Esophagus squamous epithelium (tissue), 5 donors: ENCODE results near the gene PBRM1. TPM values are rescaled to one million over a fixed set of nuclear protein-coding genes. Genes with fewer than 3 reads are reported as not detected.

Experiments
- DNase-seq: peaks from one replicate; lab custom pipeline; 2025; lab: John Stamatoyannopoulos, UW
- H3K27ac ChIP-seq, 4 donors: fragments of 200-600 bp; sonication (generic); one replicate each; pipeline ENCODE4 v1.5.1; 2016 to 2019; ENCODE audit warnings: mild to moderate bottlenecking in 1 of 4
- H3K27me3 ChIP-seq, 4 donors: fragments of 200-600 bp; sonication (generic); 1 replicate in 3 of 4; 2 replicates in 1 of 4; pipeline versions ENCODE4 v1.5.1 to v1.6.0; 2017 to 2021; ENCODE audit warnings: antibody characterized with exemption in 1 of 4
- H3K36me3 ChIP-seq, 3 donors: fragments of 200-600 bp; sonication (generic); one replicate each; pipeline ENCODE4 v1.5.1; 2016 to 2019
- H3K4me1 ChIP-seq, 3 donors: fragments of 200-600 bp; sonication (generic); one replicate each; pipeline ENCODE4 v1.5.1; 2017 to 2019
- H3K4me3 ChIP-seq, 4 donors: fragments of 200-600 bp; sonication (generic); 1 replicate in 3 of 4; 2 replicates in 1 of 4; pipeline ENCODE4 v1.5.1; 2016 to 2019; ENCODE audit warnings: mild to moderate bottlenecking in 2 of 4, moderate library complexity in 1 of 4
- H3K9me3 ChIP-seq, 3 donors: fragments of 200-600 bp; sonication (generic); one replicate each; pipeline ENCODE4 v1.5.1; 2016 to 2019
- POLR2A ChIP-seq, 4 donors: fragments of 450-650 bp; IDR thresholded peaks; one replicate each; pipeline ENCODE4 v1.6.1; 2017; ENCODE audit warnings: antibody characterized with exemption in 4 of 4, mild to moderate bottlenecking in 4 of 4, moderate library complexity in 3 of 4
- WGBS, 2 donors: methylation state at CpG; one replicate each; pipeline ENCODE4 v1.1.5; 2018; 5-methylcytosine and 5-hydroxymethylcytosine counted together
- intact Hi-C: fragments of 100-400 bp; cut with DNase I; formaldehyde crosslinking; loops from one replicate; pipeline ENCODE4 v1.15.0; 2022
- total RNA-seq, 4 donors: library from RNA; depleted of rRNA; stranded (reverse); fragments of >200 nt; gene quantifications; one replicate each; pipeline ENCODE4 v1.1.0, GENCODE V29; 2016
- TF ChIP-seq, protein P1 (sequence below), 6 experiments: fragments of 450-650 bp in 4 of 6; fragments of 200-600 bp in 2 of 6; sonication (generic) in 2 of 6; IDR thresholded peaks; one replicate each; pipeline ENCODE4 v1.5.1; 2016 to 2019; ENCODE audit warnings: antibody characterized with exemption in 6 of 6, mild to moderate bottlenecking in 4 of 6, moderate library complexity in 4 of 6
- donor health status: DM: yes; HTN: yes; CAD: no.

Gene PBRM1
- total RNA-seq, 4 donors from 2014 or later = 34.0 to 76.4 (median 63.7) TPM

DNA sequence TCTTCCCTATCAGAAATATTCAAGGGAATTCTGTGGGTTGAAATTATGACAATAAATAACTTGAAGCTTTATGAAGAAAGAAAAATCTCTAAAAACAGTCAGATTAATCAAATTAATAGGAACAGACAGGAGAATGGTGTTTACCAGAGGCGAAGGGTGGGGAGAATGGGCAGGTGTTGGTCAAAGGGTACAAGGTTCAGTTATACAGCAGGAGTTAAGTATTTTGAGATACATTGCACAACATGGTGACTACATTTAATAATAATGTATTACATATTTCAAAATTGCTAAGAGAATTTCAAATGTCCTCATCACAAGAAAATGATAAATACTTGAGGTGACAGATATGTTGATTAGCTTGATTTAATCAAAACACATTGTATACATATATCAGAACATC is 38.8 kb upstream of the PBRM1 start:
- Histone ChIP-seq H3K9me3 (peaks cover 0 to 14% (median 8%) of the 10 kb centered on the region in 3 donors), H3K27ac (no peak overlapping the region), H3K4me3 (no peak overlapping the region), H3K4me1 (no peaks in the 10 kb centered on the region), H3K36me3 (peaks cover 0 to 28% (median 0%) of the 10 kb centered on the region in 3 donors), H3K27me3 (no peaks in the 10 kb centered on the region)
- 91 to 96% methylated on average over 1 of the region's 1 CpG for WGBS, 2 donors
- intact Hi-C loops = no loop called here
- DNase-seq = no peak
- TF ChIP-seq, protein P1, sequence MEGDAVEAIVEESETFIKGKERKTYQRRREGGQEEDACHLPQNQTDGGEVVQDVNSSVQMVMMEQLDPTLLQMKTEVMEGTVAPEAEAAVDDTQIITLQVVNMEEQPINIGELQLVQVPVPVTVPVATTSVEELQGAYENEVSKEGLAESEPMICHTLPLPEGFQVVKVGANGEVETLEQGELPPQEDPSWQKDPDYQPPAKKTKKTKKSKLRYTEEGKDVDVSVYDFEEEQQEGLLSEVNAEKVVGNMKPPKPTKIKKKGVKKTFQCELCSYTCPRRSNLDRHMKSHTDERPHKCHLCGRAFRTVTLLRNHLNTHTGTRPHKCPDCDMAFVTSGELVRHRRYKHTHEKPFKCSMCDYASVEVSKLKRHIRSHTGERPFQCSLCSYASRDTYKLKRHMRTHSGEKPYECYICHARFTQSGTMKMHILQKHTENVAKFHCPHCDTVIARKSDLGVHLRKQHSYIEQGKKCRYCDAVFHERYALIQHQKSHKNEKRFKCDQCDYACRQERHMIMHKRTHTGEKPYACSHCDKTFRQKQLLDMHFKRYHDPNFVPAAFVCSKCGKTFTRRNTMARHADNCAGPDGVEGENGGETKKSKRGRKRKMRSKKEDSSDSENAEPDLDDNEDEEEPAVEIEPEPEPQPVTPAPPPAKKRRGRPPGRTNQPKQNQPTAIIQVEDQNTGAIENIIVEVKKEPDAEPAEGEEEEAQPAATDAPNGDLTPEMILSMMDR (IDR thresholded peaks at IDR 0.05) = no peak
- no peak for TF ChIP-seq POLR2A (IDR thresholded peaks at IDR 0.05)

DNA sequence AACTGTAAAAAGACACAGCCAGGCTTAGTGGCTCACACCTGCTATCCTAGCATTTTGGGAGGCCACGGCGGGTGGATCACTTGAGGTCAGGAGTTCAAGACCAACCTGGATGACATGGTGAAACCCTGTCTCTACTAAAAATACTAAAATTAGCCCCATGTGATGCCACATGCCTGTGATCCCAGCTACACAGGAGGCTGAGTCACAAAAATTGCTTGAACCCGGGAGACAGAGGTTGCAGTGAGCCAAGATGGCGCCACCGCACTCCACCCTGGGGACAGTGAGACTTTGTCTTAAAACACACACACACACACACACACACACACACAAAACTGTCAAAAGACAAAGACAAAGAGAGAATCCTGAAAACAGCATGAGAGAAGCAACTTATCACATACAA is 38.2 kb upstream of the PBRM1 start:
- no peak overlapping the region for H3K27ac ChIP-seq
- WGBS, 2 donors = 86 to 95% methylated on average over 2 to 5 of the region's 5 CpGs
- no peak for DNase-seq
- intact Hi-C loops = no loop called here
- H3K27me3 ChIP-seq = no peaks in the 10 kb centered on the region
- peaks cover 0 to 26% (median 0%) of the 10 kb centered on the region in 3 donors for H3K36me3 ChIP-seq
- TF ChIP-seq, protein P1 (IDR thresholded peaks at IDR 0.05) = no peak
- TF ChIP-seq POLR2A (IDR thresholded peaks at IDR 0.05) = no peak
- no peak overlapping the region for H3K4me3 ChIP-seq
- peaks cover 0 to 9% (median 3%) of the 10 kb centered on the region in 3 donors for H3K9me3 ChIP-seq
- no peaks in the 10 kb centered on the region for H3K4me1 ChIP-seq

DNA sequence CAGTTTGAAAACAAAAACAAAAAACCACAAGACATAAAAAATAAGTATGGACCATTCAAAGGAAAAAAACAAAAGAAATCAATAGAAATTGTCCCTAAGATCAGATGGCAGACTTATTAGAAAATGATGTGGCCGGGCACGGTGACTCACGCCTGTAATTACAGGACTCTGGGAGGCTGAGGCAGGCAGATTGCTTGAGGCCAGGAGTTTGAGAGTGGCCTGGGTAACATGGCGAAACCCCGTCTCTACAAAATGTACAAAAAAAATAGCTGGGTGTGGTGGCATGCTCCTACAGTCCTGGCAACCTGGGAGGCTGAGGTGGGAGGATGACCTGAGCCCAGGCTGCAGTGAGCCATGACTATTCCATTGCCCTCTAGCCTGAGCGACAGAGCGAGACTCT is 36.8 kb upstream of the PBRM1 start:
- DNase-seq = no peak
- H3K4me1 ChIP-seq = no peaks in the 10 kb centered on the region
- intact Hi-C loops = no loop called here
- H3K4me3 ChIP-seq = no peak overlapping the region
- 78 to 86% methylated on average over 7 of the region's 7 CpGs for WGBS, 2 donors
- no peak overlapping the region for H3K27ac ChIP-seq
- no peaks in the 10 kb centered on the region for H3K27me3 ChIP-seq
- no peak for TF ChIP-seq POLR2A (IDR thresholded peaks at IDR 0.05)
- peaks cover 0 to 23% (median 0%) of the 10 kb centered on the region in 3 donors for H3K36me3 ChIP-seq
- no peaks in the 10 kb centered on the region for H3K9me3 ChIP-seq

DNA sequence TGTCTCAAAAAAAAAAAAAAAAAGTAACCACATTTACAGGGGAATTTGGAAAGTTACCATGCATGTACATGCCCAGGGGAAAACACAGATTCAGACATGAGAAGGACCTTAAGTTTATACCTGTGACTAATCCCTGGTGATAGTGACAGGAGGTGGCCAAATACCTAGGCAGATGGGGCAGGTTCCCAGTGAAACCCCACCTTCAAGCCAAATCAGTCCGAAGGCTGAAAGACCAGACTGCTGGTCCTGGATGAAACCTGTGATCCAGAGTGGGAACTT is 36.0 kb upstream of the PBRM1 start:
- peaks cover 0 to 23% (median 0%) of the 10 kb centered on the region in 3 donors for H3K36me3 ChIP-seq
- no peaks in the 10 kb centered on the region for H3K27me3 ChIP-seq
- no peak overlapping the region for H3K27ac ChIP-seq
- no peak overlapping the region for H3K4me3 ChIP-seq
- H3K4me1 ChIP-seq = no peaks in the 10 kb centered on the region
- H3K9me3 ChIP-seq = no peaks in the 10 kb centered on the region
- WGBS, 2 donors = 80 to 88% methylated on average over 1 of the region's 1 CpG
- TF ChIP-seq, protein P1 (IDR thresholded peaks at IDR 0.05) = no peak
- no peak for TF ChIP-seq POLR2A (IDR thresholded peaks at IDR 0.05)
- intact Hi-C loops = no loop called here
- DNase-seq = no peak

DNA sequence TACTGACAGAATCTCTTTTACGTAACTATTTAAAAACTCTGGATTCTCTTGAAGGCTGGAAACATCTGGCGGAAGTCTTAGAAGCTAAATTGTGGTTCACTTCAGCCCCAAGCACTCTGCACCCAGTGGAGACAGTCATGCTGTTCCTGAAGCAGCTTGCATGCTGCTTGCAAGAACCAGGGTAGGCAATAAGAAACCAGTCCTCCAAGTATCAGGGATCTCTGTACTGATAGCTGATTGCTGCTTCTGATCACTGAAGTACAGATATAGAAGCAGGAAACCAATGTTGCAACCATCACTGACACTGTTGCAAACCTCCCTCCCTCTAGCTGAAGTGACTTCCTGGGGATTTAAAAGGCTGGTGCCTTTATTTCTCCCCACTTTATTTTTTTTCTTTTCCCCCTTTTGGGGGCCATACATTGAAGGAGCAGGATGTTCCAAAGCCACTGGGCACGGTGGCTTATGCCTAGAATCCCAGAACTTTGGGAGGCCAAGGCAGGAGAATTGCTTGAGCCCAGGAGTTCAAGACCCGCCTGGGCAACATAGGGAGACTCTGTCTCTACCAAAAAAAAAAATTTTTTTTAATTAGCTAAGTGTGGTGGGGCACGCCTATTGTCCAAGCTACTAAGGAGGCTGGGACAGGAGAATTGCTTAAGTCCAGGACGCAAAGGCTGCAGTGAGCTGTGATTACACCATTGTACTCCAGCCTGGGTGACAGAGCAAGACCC is 35.5 kb upstream of the PBRM1 start:
- intact Hi-C loops = no loop called here
- Histone ChIP-seq H3K4me1 (no peaks in the 10 kb centered on the region), H3K27me3 (no peaks in the 10 kb centered on the region), H3K4me3 (no peak overlapping the region), H3K9me3 (no peaks in the 10 kb centered on the region), H3K36me3 (peaks cover 0 to 23% (median 0%) of the 10 kb centered on the region in 3 donors), H3K27ac (no peak overlapping the region)
- WGBS, 2 donors = 71 to 73% methylated on average over 3 to 6 of the region's 6 CpGs
- TF ChIP-seq, protein P1 (IDR thresholded peaks at IDR 0.05) = no peak
- TF ChIP-seq POLR2A (IDR thresholded peaks at IDR 0.05) = no peak
- DNase-seq = no peak
